C4-2B (cell line): ENCODE results near the gene COL6A5.

Experiments
- H3K27ac ChIP-seq: fragments of 450-650 bp; 2 replicates; pipeline ENCODE4 v1.5.1; 2017
- CTCF ChIP-seq: fragments of 450-650 bp; conservative IDR thresholded peaks from 2 replicates; pipeline ENCODE4 v1.5.1; 2017; ENCODE audit warnings: mild to moderate bottlenecking
- ZFX ChIP-seq: fragments of 450-650 bp; IDR thresholded peaks from 2 replicates; pipeline ENCODE4 v1.6.1; 2017

The COL6A5 gene

GRCh38 chr3:130374908-130375307 lies 29.4 kb downstream of the COL6A5 start:
- H3K27ac ChIP-seq: no peak overlapping the region
- TF ChIP-seq ZFX (no peak), CTCF (no peak)

- H3K27ac ChIP-seq: no peak overlapping the region
- TF ChIP-seq ZFX (no peak), CTCF (no peak)
Observed at GRCh38 chr3:130377960-130378676, 32.6 kb downstream of the COL6A5 start.

GRCh38 chr3:130378677-130379191 lies 33.3 kb downstream of the COL6A5 start:
- TF ChIP-seq ZFX (no peak), CTCF (no peak)
- no peak overlapping the region for H3K27ac ChIP-seq

- no peak overlapping the region for H3K27ac ChIP-seq
- TF ChIP-seq ZFX (no peak), CTCF (no peak)
Observed at GRCh38 chr3:130379274-130379673, 33.8 kb downstream of the COL6A5 start.

GRCh38 chr3:130380398-130380797 lies 34.9 kb downstream of the COL6A5 start:
- H3K27ac ChIP-seq: no peak overlapping the region
- TF ChIP-seq ZFX (no peak), CTCF (no peak)

GRCh38 chr3:130383424-130383823 lies 38.0 kb downstream of the COL6A5 start:
- TF ChIP-seq ZFX (no peak), CTCF (no peak)

GRCh38 chr3:130384476-130385025 lies 39.1 kb downstream of the COL6A5 start:
- no peak overlapping the region for H3K27ac ChIP-seq
- TF ChIP-seq CTCF (no peak), ZFX (no peak)

More at GRCh38 chr3:130383424-130383823, 38.0 kb downstream of the COL6A5 start:
- H3K27ac ChIP-seq: no peak overlapping the region
